Endothelial cell of umbilical vein (primary cell): ENCODE data around the gene RNF213. TPM values are rescaled to one million over a fixed set of nuclear protein-coding genes. Genes with fewer than 3 reads are reported as not detected.

Experiments
- BruUV-seq: library from RNA; stranded (reverse); fragments of 400-500 nt; replicated peaks from 2 replicates; lab custom pipeline; 2021; lab: Mats Ljungman, UMichigan
- CTCF ChIA-PET: fragments of 300-600, 350-600 bp; sonication (Branson Sonifier 250); formaldehyde crosslinking; loops from one replicate; lab custom pipeline; 2021; ENCODE audit warnings: antibody characterized with exemption, inconsistent platforms; lab: Charles Lee
- POLR2A ChIA-PET: fragments of 300-600, 350-600 bp; sonication (Branson Sonifier 250); formaldehyde crosslinking; loops from one replicate; lab custom pipeline; 2021; ENCODE audit warnings: antibody characterized with exemption, inconsistent platforms; lab: Charles Lee
- DNase-seq: peaks from one replicate; pipeline ENCODE4 v3.0.0-alpha.2; 2011; ENCODE audit warnings: low read depth, low spot score
- FAIRE-seq: peaks from 2 replicates; lab custom pipeline; 2011; peaks lifted over from hg19 to GRCh38; lab: Jason Lieb, UNC
- H2AFZ ChIP-seq: 2 replicates; pipeline ENCODE4 v1.6.0; 2012; ENCODE audit warnings: low read depth, low read length, control low read depth, inconsistent platforms
- H3K27ac ChIP-seq: 2 replicates; pipeline ENCODE4 v1.5.1; 2011; ENCODE audit warnings: low read depth, mild to moderate bottlenecking, control low read depth, low read length, moderate library complexity; ENCODE audit not compliant: insufficient read depth
- H3K27me3 ChIP-seq, 2 experiments: 2 replicates each; pipeline versions ENCODE4 v1.6.0 to v1.6.1; 2011; ENCODE audit warnings: low read length in 2 of 2, mixed read lengths in 1 of 2; ENCODE audit not compliant: control insufficient read depth in 2 of 2, insufficient read depth in 2 of 2
- H3K36me3 ChIP-seq, 2 experiments: 2 replicates in 1 of 2; 3 replicates in 1 of 2; pipeline ENCODE4 v1.5.1; 2011; ENCODE audit warnings: low read length in 2 of 2, mild to moderate bottlenecking in 1 of 2, moderate library complexity in 1 of 2; ENCODE audit not compliant: control insufficient read depth in 2 of 2, insufficient read depth in 2 of 2; ENCODE audit errors: extremely low read depth in 1 of 2
- H3K4me1 ChIP-seq: 3 replicates; pipeline ENCODE4 v1.5.1; 2011; ENCODE audit warnings: mild to moderate bottlenecking, low read length; ENCODE audit not compliant: control insufficient read depth, insufficient read depth; ENCODE audit errors: extremely low read depth
- H3K4me2 ChIP-seq: 2 replicates; pipeline ENCODE4 v1.6.1; 2011; ENCODE audit warnings: low read length, control low read depth, mixed read lengths; ENCODE audit not compliant: insufficient read depth
- H3K4me3 ChIP-seq, 3 experiments: fragments of 200-600 bp in 1 of 3; sonication (generic), shearing (Covaris generic) in 1 of 3; replicated peaks in 1 of 3; 2 replicates each; pipeline ENCODE4 v1.5.1; 2011 to 2016; ENCODE audit warnings: control low read depth in 3 of 3, low read length in 3 of 3, mild to moderate bottlenecking in 2 of 3, inconsistent platforms in 1 of 3, low read depth in 1 of 3, moderate library complexity in 1 of 3; ENCODE audit not compliant: insufficient read depth in 1 of 3
- H3K79me2 ChIP-seq: 2 replicates; pipeline ENCODE4 v1.6.0; 2012; ENCODE audit warnings: low read length, inconsistent platforms; ENCODE audit not compliant: control insufficient read depth, insufficient read depth
- H3K9ac ChIP-seq: replicated peaks from 2 replicates; pipeline ENCODE3; 2011; ENCODE audit warnings: low read length, control low read depth; ENCODE audit not compliant: insufficient read depth; ENCODE audit errors: extremely low read depth
- H3K9me1 ChIP-seq: replicated peaks from 3 replicates; pipeline ENCODE4 v1.6.0; 2011; ENCODE audit warnings: mild to moderate bottlenecking, low read length; ENCODE audit not compliant: control insufficient read depth, insufficient read depth; ENCODE audit errors: extremely low read depth
- H3K9me3 ChIP-seq: replicated peaks from 2 replicates; pipeline ENCODE4 v1.5.1; 2012; ENCODE audit warnings: low read length, inconsistent platforms; ENCODE audit not compliant: control insufficient read depth, insufficient read depth
- H4K20me1 ChIP-seq: replicated peaks from 2 replicates; pipeline ENCODE3; 2011; ENCODE audit warnings: mild to moderate bottlenecking, low read length; ENCODE audit not compliant: control insufficient read depth, insufficient read depth; ENCODE audit errors: extremely low read depth
- CTCF ChIP-seq, 2 donors: IDR thresholded peaks; 1 replicate in 1 of 2; 2 replicates in 1 of 2; pipeline ENCODE4 v1.5.1; 2011; ENCODE audit warnings: low read length in 2 of 2, mild to moderate bottlenecking in 2 of 2, moderate library complexity in 2 of 2, control low read depth in 1 of 2, inconsistent platforms in 1 of 2, low read depth in 1 of 2; ENCODE audit not compliant: insufficient read depth in 1 of 2; ENCODE audit errors: extremely low read depth in 1 of 2
- EZH2 ChIP-seq: IDR thresholded peaks from 2 replicates; pipeline ENCODE4 v1.6.1; 2012; ENCODE audit warnings: borderline replicate concordance, low read depth, mild to moderate bottlenecking, moderate library complexity, low read length, inconsistent platforms; ENCODE audit not compliant: severe bottlenecking
- FOS ChIP-seq: IDR thresholded peaks from 2 replicates; pipeline ENCODE4 v1.6.1; 2011; ENCODE audit warnings: mild to moderate bottlenecking, low read length, moderate library complexity, borderline replicate concordance; ENCODE audit not compliant: insufficient read depth
- GATA2 ChIP-seq: IDR thresholded peaks from 2 replicates; pipeline ENCODE4 v1.7.0; 2011; ENCODE audit warnings: low read depth, mild to moderate bottlenecking, moderate library complexity, mixed read lengths, low read length; ENCODE audit not compliant: insufficient read length, insufficient read depth
- JUN ChIP-seq: IDR thresholded peaks from 2 replicates; pipeline ENCODE4 v1.6.1; 2011; ENCODE audit warnings: borderline replicate concordance, low read depth; ENCODE audit not compliant: insufficient read length, insufficient read depth
- MAX ChIP-seq: IDR thresholded peaks from 2 replicates; pipeline ENCODE4 v1.6.1; 2011; ENCODE audit not compliant: insufficient read depth, insufficient read length
- MYC ChIP-seq: IDR thresholded peaks from one replicate; pipeline ENCODE4 v1.6.1; 2011; ENCODE audit warnings: mild to moderate bottlenecking, low read depth, low read length
- POLR2A ChIP-seq: IDR thresholded peaks from 2 replicates; pipeline ENCODE4 v1.6.1; 2012; ENCODE audit warnings: low read depth, mild to moderate bottlenecking, control low read depth, low read length
- POLR2AphosphoS5 ChIP-seq: IDR thresholded peaks from 2 replicates; pipeline ENCODE4 v1.6.1; 2012; ENCODE audit warnings: low read depth, mild to moderate bottlenecking, control low read depth, low read length, moderate library complexity; ENCODE audit not compliant: insufficient read depth
- dilution Hi-C: fragments of 300-500 bp; cut with MboI; formaldehyde crosslinking; loops from one replicate; pipeline ENCODE4 v1.15.0; 2019; ENCODE audit warnings: low sequenced_read_pairs; ENCODE audit not compliant: extremely low pct_ligation_motif_present
- intact Hi-C: fragments of 100-400 bp; cut with micrococcal nuclease; formaldehyde crosslinking; loops from one replicate; pipeline ENCODE4 v1.10.0; 2022
- polyA plus RNA-seq, 4 experiments: library from polyadenylated mRNA; depleted of rRNA in 3 of 4; stranded (reverse) in 3 of 4; unstranded in 1 of 4; fragments of >200 nt; gene quantifications; 2 replicates each; pipeline versions ENCODE4 v1.2.1 to v1.2.3, GENCODE V29; 2011 to 2012; ENCODE audit warnings: missing spikeins in 1 of 4
- total RNA-seq: library from RNA; stranded (reverse); gene quantifications from 2 replicates; pipeline ENCODE4 v1.2.3, GENCODE V29; 2021

Gene RNF213
- total and polyA plus RNA-seq, 2 donors (not counting 3 experiments of a cell fraction or from before 2014, with no cell fraction given) = 36.5 to 116 TPM

DNA sequence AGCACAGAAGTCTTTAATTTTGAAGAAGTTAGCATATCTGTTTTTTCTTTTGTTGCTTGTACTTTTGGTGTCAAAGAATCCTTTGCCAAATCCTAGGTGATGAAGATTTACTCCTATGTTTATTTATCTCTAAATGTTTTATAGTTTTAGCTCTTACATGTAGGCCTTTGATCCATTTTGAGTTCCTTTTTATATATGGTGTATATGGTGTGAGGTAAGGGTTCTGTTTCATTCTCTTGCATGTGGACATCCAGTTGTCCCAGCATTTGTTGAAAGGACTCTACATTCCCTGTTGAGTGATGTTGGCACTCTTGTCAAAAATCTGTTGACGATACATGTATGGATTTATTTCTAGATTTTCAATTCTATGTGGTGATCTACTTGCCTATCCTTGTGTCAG lies 62.2 kb downstream of the RNF213 start:
- no peaks in the 10 kb centered on the region for H3K9me3 ChIP-seq
- no peak overlapping the region for H3K27ac ChIP-seq
- no peak overlapping the region for H3K4me3 ChIP-seq
- H2AFZ ChIP-seq = no peak overlapping the region
- intact Hi-C loops (no loop called here), dilution Hi-C loops (no loop called here)
- no TSS peak for BruUV-seq
- peaks cover 5% of the 10 kb centered on the region for H3K4me1 ChIP-seq
- no peaks in the 10 kb centered on the region for H4K20me1 ChIP-seq
- peaks cover 13 to 22% of the 10 kb centered on the region in 2 experiments for H3K36me3 ChIP-seq
- no peak overlapping the region for H3K9ac ChIP-seq
- H3K9me1 ChIP-seq = no peaks in the 10 kb centered on the region
- no peak for TF ChIP-seq POLR2A
- TF ChIP-seq MAX = no peak
- no peak for TF ChIP-seq CTCF (IDR thresholded peaks at IDR 0.05; ENCODE audit: extremely low read depth in 1 of 2, insufficient read depth in 1 of 2, low read depth in 1 of 2, low read length in 2 of 2)
- no peak for TF ChIP-seq MYC
- TF ChIP-seq EZH2 = no peak
- TF ChIP-seq POLR2AphosphoS5 = no peak
- TF ChIP-seq GATA2 = no peak
- no peak for TF ChIP-seq FOS
- TF ChIP-seq JUN = no peak
- FAIRE-seq (no peak), DNase-seq (no peak)
- CTCF ChIA-PET = no interaction called here
- H3K4me2 ChIP-seq = no peak overlapping the region
- no peaks in the 10 kb centered on the region for H3K27me3 ChIP-seq
- no peaks in the 10 kb centered on the region for H3K79me2 ChIP-seq
- POLR2A ChIA-PET = no interaction called here
